GM19397 (cell line): Measurements from ENCODE around the gene LIMS2.

Source experiments
- ATAC-seq: cut with Tn5 transposase; IDR thresholded peaks from one replicate; pipeline ENCODE4 v1.9.1; 2021; ENCODE audit warnings: mild to moderate bottlenecking, moderate library complexity; ENCODE audit not compliant: unreplicated experiment

Gene LIMS2

DNA sequence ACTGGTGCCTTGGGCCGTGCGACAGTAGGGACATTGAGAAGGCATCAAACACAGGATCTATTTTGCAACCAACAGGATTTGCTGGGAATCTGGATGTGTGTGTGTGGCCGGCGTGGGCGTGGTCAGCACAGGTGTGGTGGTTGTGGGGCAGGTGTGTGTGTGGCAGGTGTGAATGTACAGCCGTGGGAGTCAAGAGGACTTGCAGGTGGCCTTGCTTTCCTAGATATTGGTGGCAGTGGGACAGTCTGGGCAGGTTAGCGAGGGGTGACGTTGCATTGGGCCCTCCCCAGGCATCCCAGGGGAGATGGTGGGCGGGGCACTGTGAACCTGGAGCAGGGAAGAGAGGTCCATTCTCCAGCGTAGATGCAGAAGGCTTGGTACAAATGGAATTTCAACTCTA is 3.2 kb upstream of the LIMS2 start:
- no peak for ATAC-seq

GRCh38 chr2:127676906-127677305 is 1.6 kb upstream of the LIMS2 start:
- no peak for ATAC-seq

DNA sequence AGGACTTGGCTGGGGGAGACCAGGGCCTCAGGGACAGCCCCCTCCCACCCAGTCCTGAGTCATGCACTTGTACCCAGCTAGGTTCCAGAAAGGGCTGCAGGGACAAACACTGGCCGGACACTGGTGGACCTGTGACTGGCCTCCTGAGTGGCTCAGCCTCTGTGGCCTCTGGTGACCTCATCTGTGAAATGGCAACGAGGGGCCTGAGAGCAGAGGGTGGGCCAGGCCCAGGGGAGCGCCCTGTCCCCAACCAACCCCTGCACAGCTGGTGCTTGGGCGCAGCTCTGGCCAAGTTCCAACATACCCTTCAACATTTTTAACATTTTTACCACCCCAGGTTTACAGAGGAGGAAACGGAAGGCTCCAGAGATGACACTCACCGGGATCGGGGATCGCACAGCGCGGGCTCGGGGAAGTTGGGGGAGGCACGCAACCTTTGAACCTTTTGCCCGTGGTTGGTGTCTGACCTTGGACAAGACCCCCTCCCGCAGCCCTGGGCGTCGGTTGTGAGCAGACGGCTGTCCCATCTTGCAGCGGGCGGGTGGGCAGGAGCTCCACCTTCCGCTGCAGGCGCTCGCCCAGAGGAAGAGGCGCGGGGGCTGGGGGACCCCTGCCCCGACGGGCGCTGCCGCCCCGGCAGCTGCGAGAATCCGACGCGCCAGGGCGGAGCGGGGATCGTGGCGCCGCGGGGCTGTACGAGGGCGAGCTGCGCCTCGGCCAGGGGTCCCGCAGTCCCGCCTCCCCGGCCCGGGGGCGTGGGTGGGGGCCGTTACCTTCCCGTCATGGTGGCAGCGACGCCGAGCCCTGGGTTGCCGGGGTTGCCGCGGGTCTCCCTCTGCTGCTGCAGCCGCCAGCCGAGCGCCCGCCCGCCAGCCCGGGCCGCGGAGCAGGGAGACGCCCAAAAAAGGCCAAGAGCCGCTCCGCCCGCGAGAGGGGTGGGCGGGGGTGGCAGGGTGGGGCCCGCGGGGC is 805 bp downstream of the LIMS2 start:
- ATAC-seq: no peak

DNA sequence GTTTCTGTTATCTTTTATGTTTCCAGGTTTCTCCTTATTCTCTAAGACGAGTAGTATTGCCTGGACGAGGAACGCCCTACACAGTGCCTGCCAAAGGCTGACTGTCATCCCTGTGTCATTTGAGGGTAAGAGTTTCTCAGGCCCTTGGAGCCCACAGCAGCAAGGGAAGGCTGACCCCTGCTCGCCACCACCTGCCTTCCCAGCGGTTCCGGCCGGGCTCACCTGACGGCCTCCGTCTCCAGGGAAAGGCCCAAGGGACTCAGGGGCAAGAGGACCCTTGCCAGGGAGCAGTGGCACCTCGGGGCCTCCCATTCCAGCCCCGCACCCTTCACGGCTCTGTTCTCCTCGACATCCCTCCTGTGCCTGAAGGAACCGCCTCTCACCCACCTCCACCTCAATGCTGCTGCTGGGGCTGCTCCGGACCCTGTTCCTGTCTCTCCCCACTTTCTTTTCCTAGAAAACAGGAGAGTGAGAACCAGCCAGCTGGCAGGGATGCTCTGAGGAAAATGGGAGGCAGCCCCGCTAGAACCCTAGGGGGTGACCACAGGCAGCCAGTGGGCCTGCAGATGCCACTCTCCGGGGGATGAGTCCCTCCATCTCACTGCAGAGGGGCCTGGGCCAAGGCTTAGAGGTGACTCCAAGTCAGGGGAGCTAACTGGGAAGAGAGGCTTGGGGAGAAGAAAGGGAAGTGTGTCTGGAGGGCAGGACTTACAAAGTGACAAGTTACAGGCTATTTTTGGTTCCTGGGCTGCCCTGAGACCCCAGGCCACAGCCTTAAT is 1.9 kb downstream of the LIMS2 start:
- no peak for ATAC-seq

- no peak for ATAC-seq
Observed at GRCh38 chr2:127672341-127673224, 2.7 kb downstream of the LIMS2 start.

GRCh38 chr2:127671557-127672302 is 3.6 kb downstream of the LIMS2 start:
- no peak for ATAC-seq

DNA sequence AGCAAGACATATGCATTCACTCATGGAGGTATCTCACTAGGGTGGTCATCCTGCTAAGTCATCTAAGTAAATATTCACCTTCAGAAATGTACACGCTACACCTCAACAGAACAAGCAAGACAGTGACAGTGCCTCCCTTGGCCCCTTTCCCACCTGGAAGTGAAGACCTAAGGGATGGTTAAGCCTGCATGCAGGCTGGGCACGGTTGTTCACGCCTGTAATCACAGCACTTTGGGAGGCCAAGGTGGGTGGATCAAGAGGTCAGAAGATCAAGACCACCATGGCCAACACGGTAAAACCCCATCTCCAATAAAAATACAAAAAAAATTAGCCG is 4.4 kb downstream of the LIMS2 start:
- ATAC-seq: no peak

- ATAC-seq: no peak
Observed at GRCh38 chr2:127670055-127670956, 5.0 kb downstream of the LIMS2 start.

DNA sequence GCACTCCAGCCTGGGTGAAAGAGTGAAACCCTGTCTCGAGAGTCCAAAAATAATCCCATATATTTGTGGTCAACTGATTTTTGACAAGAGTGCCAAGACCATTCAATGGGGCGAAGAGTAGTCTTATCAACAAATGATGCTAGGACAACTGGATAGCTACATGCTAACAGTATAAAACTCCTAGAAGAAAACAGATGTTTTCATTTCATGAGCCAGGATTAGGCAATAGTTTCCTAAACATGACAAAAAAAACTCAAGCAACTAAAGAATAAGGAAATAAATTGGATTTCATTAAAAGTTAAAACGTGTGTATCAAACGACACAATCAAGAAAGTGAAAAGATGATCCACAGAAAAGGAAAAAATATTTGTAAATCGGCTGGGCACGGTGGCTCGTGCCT is 6.3 kb downstream of the LIMS2 start:
- no peak for ATAC-seq

DNA sequence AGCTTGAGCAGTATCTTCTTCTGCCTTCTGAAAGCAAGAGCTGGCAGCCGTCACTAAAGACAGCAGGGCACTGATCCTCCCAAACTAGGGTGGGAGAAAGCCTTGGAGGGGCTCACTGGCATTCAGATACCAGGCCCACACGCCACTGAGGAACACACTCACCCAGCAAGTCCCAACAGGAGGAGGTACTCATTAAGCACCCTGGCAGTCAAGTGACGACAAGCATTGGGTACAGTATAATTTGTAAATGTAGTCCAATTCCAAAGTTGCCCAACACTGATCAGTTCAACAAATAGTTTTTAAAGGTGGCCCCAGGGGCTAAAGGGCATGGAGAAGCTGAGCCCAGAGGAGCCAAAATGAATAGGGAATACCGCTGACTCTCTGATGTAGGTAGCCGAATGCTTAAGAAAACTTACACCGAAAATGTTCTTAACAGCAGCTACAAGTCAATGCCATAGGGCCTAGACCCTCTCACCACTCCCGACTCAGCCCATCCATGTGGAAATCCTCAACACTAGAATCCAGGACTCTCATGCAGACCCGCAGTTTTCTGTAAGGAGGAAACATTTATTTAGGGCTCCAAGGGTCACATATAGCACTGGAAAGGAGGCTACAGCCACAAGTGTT is 9.9 kb downstream of the LIMS2 start:
- ATAC-seq: no peak

GRCh38 chr2:127664895-127665225 is 10.5 kb downstream of the LIMS2 start:
- ATAC-seq: no peak

- ATAC-seq: no peak
Observed at GRCh38 chr2:127664065-127664894, 11.1 kb downstream of the LIMS2 start.

DNA sequence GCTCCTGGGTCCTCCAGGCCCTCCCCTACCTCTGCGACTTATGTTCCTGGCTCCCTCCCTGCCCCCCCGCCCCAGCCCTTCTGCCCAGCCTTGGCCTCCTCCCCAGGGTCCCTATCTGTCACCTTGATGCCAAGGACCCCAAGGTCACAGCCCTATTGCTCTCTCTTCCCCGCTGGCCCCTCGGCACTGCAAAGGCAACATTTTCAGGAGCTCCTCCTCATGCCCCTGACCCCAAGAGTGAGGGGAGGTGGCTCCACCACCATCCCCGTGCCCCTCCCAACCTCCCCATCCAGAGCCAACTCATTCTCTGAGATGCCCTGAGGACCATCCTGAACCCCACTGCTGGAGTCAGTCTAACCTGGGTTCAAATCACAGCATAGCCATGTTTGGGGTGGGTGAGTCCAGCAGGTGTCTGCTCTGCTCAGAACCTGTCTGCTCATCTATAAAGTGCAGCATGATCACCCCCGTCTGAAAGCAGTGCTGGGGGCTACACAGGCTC is 11.7 kb downstream of the LIMS2 start:
- no peak for ATAC-seq

- no peak for ATAC-seq
Observed at GRCh38 chr2:127662937-127663565, 12.3 kb downstream of the LIMS2 start.

GRCh38 chr2:127661949-127662510 is 13.3 kb downstream of the LIMS2 start:
- no peak for ATAC-seq

- ATAC-seq: no peak
Observed at GRCh38 chr2:127661072-127661649, 14.2 kb downstream of the LIMS2 start.

DNA sequence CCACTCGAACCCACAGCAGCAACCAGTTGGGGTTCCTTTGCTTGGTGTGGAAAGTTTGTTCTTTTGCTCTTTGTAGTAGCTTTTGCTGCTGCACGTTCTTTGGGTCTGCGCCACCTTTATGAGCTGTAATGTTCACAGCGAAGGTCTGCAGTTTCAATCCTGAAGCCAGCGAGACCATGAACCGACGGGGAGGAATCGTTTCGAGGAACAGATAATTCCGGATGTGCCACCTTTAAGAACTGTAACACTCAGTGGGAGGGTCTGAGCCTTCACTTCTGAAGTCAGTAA is 15.1 kb downstream of the LIMS2 start:
- ATAC-seq: no peak
